Liver (tissue), 9 donors: ENCODE data around the gene KDM4C. TPM values are rescaled to one million over a fixed set of nuclear protein-coding genes. Genes with fewer than 3 reads are reported as not detected.

Experiments
- DNase-seq: peaks from one replicate; pipeline ENCODE4 v3.0.0-alpha.2; 2017; ENCODE audit warnings: low spot score
- H3K27ac ChIP-seq, 2 donors: one replicate each; pipeline ENCODE4 v1.7.0; 2013; ENCODE audit warnings: inconsistent platforms in 2 of 2, low read length in 2 of 2, control low read depth in 1 of 2, low read depth in 1 of 2, mild to moderate bottlenecking in 1 of 2
- H3K27me3 ChIP-seq, 4 donors: one replicate each; pipeline versions ENCODE4 v1.6.1 to v1.7.0; 2013; ENCODE audit warnings: low read length in 3 of 4, inconsistent platforms in 1 of 4, mild to moderate bottlenecking in 1 of 4, moderate library complexity in 1 of 4; ENCODE audit not compliant: control insufficient read depth in 4 of 4, insufficient read depth in 4 of 4
- H3K36me3 ChIP-seq, 4 donors: one replicate each; pipeline versions ENCODE4 v1.6.1 to v1.7.0; 2013; ENCODE audit warnings: low read length in 3 of 4, mild to moderate bottlenecking in 3 of 4, low read depth in 1 of 4, moderate library complexity in 1 of 4; ENCODE audit not compliant: control insufficient read depth in 4 of 4, insufficient read depth in 3 of 4
- H3K4me1 ChIP-seq, 4 donors: one replicate each; pipeline versions ENCODE4 v1.6.1 to v1.7.0; 2013; ENCODE audit warnings: low read length in 3 of 4, mild to moderate bottlenecking in 3 of 4, moderate library complexity in 1 of 4; ENCODE audit not compliant: control insufficient read depth in 4 of 4, insufficient read depth in 4 of 4
- H3K4me3 ChIP-seq, 3 donors: one replicate each; pipeline versions ENCODE4 v1.6.1 to v1.7.0; 2013; ENCODE audit warnings: low read length in 3 of 3, control low read depth in 1 of 3, low read depth in 1 of 3, mild to moderate bottlenecking in 1 of 3
- H3K9ac ChIP-seq, 2 donors: one replicate each; pipeline ENCODE4 v1.7.0; 2013; ENCODE audit warnings: low read length in 2 of 2, mild to moderate bottlenecking in 2 of 2, moderate library complexity in 2 of 2, control low read depth in 1 of 2, low read depth in 1 of 2
- H3K9me3 ChIP-seq, 4 donors: one replicate each; pipeline versions ENCODE4 v1.6.1 to v1.7.0; 2013; ENCODE audit warnings: low read length in 3 of 4; ENCODE audit not compliant: control insufficient read depth in 4 of 4
- CTCF ChIP-seq: fragments of 150-350 bp; IDR thresholded peaks from 2 replicates; pipeline ENCODE4 v1.5.1; 2017; ENCODE audit warnings: improper control_type of control experiment, low read depth, low read length; ENCODE audit not compliant: missing input control
- EGR1 ChIP-seq, 2 donors: IDR thresholded peaks; 2 replicates each; pipeline ENCODE4 v1.6.1; 2016 to 2018; ENCODE audit warnings: antibody characterized with exemption in 2 of 2, low read depth in 2 of 2
- FOXA1 ChIP-seq: IDR thresholded peaks from 2 replicates; pipeline ENCODE4 v1.6.1; 2016; ENCODE audit warnings: antibody characterized with exemption
- FOXA2 ChIP-seq: IDR thresholded peaks from 2 replicates; pipeline ENCODE4 v1.6.1; 2016; ENCODE audit warnings: antibody characterized with exemption
- GABPA ChIP-seq, 2 donors: IDR thresholded peaks in 1 of 2; conservative IDR thresholded peaks in 1 of 2; 2 replicates each; pipeline ENCODE4 v1.6.1; 2016; ENCODE audit warnings: antibody characterized with exemption in 2 of 2, mild to moderate bottlenecking in 1 of 2, moderate library complexity in 1 of 2
- HNF4A ChIP-seq, 2 donors: conservative IDR thresholded peaks; 2 replicates each; pipeline ENCODE4 v1.6.1; 2016; ENCODE audit warnings: antibody characterized with exemption in 2 of 2, mild to moderate bottlenecking in 2 of 2
- HNF4G ChIP-seq: IDR thresholded peaks from 2 replicates; pipeline ENCODE4 v1.6.1; 2016; ENCODE audit warnings: antibody characterized with exemption
- JUND ChIP-seq, 2 donors: IDR thresholded peaks; 2 replicates each; pipeline ENCODE4 v1.6.1; 2016; ENCODE audit warnings: antibody characterized with exemption in 2 of 2
- NR2F2 ChIP-seq: IDR thresholded peaks from 2 replicates; pipeline ENCODE4 v1.6.1; 2016; ENCODE audit warnings: antibody characterized with exemption
- RAD21 ChIP-seq, 2 donors: IDR thresholded peaks; 2 replicates each; pipeline ENCODE4 v1.6.1; 2016; ENCODE audit warnings: antibody characterized with exemption in 2 of 2, mild to moderate bottlenecking in 2 of 2
- SP1 ChIP-seq: IDR thresholded peaks from 2 replicates; pipeline ENCODE4 v1.6.1; 2018; ENCODE audit warnings: antibody characterized with exemption, mild to moderate bottlenecking
- TAF1 ChIP-seq: conservative IDR thresholded peaks from 2 replicates; pipeline ENCODE4 v1.6.1; 2016; ENCODE audit warnings: antibody characterized with exemption, mild to moderate bottlenecking
- WGBS: extraction: QIAGEN DNeasy Blood & Tissue Kit; methylation state at CpG from one replicate; pipeline ENCODE4 v1.1.7; 2013; 5-methylcytosine and 5-hydroxymethylcytosine counted together
- polyA plus RNA-seq, 2 donors: library from polyadenylated mRNA; stranded (reverse) in 1 of 2; unstranded in 1 of 2; fragments of 200-250 nt in 1 of 2; fragments of >200 nt in 1 of 2; fragmentation: Nextera tagmentation in 1 of 2; extraction: Ambion mirVana in 1 of 2; gene quantifications; one replicate each; pipeline versions ENCODE4 v1.2.1 to v1.2.3, GENCODE V29; 2013 to 2015
- total RNA-seq, 2 donors: library from RNA; depleted of rRNA; stranded (reverse); fragments of >200 nt; gene quantifications; one replicate each; pipeline ENCODE4 v1.2.3, GENCODE V29; 2014
- TF ChIP-seq, protein P1 (sequence below): IDR thresholded peaks from 2 replicates; pipeline ENCODE4 v1.6.1; 2016; ENCODE audit warnings: antibody characterized with exemption, mild to moderate bottlenecking
- TF ChIP-seq, protein P2 (sequence below): IDR thresholded peaks from 2 replicates; pipeline ENCODE4 v1.6.1; 2016; ENCODE audit warnings: antibody characterized with exemption
- TF ChIP-seq, protein P3 (sequence below): IDR thresholded peaks from 2 replicates; pipeline ENCODE4 v1.6.1; 2016; ENCODE audit warnings: antibody characterized with exemption
- donor health status: healthy.
- donor health status: healthy.
- donor health status: healthy.
- donor health status: healthy.
- donor health status: healthy.

KDM4C gene
- total and polyA plus RNA-seq, 4 donors, result 4.3 to 40.2 (median 24.0) TPM

- Histone ChIP-seq H3K4me3 (no peak overlapping the region), H3K27ac (no peak overlapping the region), H3K36me3 (peaks cover 0 to 3% (median 3%) of the 10 kb centered on the region in 4 donors), H3K9me3 (peaks cover 0 to 3% (median 1%) of the 10 kb centered on the region in 4 donors), H3K27me3 (no peaks in the 10 kb centered on the region), H3K4me1 (no peaks in the 10 kb centered on the region), H3K9ac (no peak overlapping the region)
- DNase-seq, result no peak
- no peak for TF ChIP-seq CTCF
- TF ChIP-seq SP1, result no peak
- no peak for TF ChIP-seq JUND (IDR thresholded peaks at IDR 0.05)
- TF ChIP-seq FOXA1, result no peak
- TF ChIP-seq, protein P1, sequence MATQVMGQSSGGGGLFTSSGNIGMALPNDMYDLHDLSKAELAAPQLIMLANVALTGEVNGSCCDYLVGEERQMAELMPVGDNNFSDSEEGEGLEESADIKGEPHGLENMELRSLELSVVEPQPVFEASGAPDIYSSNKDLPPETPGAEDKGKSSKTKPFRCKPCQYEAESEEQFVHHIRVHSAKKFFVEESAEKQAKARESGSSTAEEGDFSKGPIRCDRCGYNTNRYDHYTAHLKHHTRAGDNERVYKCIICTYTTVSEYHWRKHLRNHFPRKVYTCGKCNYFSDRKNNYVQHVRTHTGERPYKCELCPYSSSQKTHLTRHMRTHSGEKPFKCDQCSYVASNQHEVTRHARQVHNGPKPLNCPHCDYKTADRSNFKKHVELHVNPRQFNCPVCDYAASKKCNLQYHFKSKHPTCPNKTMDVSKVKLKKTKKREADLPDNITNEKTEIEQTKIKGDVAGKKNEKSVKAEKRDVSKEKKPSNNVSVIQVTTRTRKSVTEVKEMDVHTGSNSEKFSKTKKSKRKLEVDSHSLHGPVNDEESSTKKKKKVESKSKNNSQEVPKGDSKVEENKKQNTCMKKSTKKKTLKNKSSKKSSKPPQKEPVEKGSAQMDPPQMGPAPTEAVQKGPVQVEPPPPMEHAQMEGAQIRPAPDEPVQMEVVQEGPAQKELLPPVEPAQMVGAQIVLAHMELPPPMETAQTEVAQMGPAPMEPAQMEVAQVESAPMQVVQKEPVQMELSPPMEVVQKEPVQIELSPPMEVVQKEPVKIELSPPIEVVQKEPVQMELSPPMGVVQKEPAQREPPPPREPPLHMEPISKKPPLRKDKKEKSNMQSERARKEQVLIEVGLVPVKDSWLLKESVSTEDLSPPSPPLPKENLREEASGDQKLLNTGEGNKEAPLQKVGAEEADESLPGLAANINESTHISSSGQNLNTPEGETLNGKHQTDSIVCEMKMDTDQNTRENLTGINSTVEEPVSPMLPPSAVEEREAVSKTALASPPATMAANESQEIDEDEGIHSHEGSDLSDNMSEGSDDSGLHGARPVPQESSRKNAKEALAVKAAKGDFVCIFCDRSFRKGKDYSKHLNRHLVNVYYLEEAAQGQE, result no peak
- TF ChIP-seq HNF4G, result no peak
- TF ChIP-seq, protein P2, sequence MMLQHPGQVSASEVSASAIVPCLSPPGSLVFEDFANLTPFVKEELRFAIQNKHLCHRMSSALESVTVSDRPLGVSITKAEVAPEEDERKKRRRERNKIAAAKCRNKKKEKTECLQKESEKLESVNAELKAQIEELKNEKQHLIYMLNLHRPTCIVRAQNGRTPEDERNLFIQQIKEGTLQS, result no peak
Measured at GRCh38 chr9:6829536-6829935, 71.8 kb downstream of the KDM4C start.

DNA sequence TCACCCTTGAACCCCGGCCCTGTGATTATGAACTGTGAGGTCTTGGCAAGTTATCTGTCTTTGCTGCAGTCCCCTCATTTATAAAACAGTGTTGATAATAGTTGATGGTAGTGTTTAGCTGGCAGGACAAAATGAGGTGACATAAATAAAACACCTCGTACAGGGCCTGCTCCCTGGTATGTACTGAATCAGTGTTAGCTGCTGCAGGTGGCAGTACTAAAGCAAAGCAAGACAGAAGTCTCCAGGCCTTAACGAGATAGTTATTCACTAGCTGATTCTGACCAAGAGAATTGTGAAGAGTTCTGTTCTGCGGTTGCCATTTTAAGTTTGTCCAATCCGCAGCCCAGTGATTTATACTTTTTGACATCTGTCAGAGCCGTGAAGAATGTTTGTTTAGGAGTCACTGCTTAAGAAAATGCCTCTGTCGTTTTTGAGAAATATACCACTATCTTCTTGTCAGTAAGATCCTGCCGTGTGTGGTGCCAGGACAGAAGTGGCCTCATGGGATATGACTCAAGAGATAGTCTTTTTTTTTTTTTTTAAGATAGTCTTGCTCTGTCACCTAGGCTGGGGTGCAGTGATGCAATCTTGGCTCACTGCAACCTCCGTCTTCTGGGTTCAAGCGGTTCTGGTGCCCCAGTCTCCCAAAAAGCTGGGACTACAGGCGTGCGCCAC is 75.9 kb downstream of the KDM4C start:
- DNase-seq, result no peak
- no peak overlapping the region for H3K27ac ChIP-seq

More for the DNA sequence above, 75.9 kb downstream of the KDM4C start:
- Histone ChIP-seq H3K36me3 (peaks cover 1 to 10% (median 9%) of the 10 kb centered on the region in 4 donors), H3K4me1 (no peaks in the 10 kb centered on the region), H3K4me3 (no peak overlapping the region), H3K9me3 (peaks cover 0 to 3% (median 1%) of the 10 kb centered on the region in 4 donors), H3K27me3 (no peaks in the 10 kb centered on the region), H3K9ac (no peak overlapping the region)
- TF ChIP-seq FOXA2, result no peak
- TF ChIP-seq HNF4A (conservative IDR thresholded peaks at IDR 0.05), result no peak
- no peak for TF ChIP-seq HNF4G
- TF ChIP-seq, protein P3, sequence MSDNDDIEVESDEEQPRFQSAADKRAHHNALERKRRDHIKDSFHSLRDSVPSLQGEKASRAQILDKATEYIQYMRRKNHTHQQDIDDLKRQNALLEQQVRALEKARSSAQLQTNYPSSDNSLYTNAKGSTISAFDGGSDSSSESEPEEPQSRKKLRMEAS, result no peak
- TF ChIP-seq SP1, result no peak
- TF ChIP-seq CTCF, result no peak
- no peak for TF ChIP-seq TAF1
- no peak for TF ChIP-seq FOXA1
- TF ChIP-seq, protein P1, result no peak
- TF ChIP-seq NR2F2, result no peak
- no peak for TF ChIP-seq EGR1 (IDR thresholded peaks at IDR 0.05; ENCODE audit: low read depth in 2 of 2)
- TF ChIP-seq RAD21 (IDR thresholded peaks at IDR 0.05), result no peak
- TF ChIP-seq JUND (IDR thresholded peaks at IDR 0.05), result no peak
- no peak for TF ChIP-seq GABPA (IDR thresholded peaks at IDR 0.05 in 1 of 2, conservative IDR thresholded peaks at IDR 0.05 in 1 of 2)
- 92% methylated on average over 12 of the region's 12 CpGs for WGBS
